ENCODE measurements around the gene MAP9. TPM values are rescaled to one million over a fixed set of nuclear protein-coding genes. Genes with fewer than 3 reads are reported as not detected.

MAP9 gene
- total RNA-seq, 1 donor: 18.1 TPM

DNA sequence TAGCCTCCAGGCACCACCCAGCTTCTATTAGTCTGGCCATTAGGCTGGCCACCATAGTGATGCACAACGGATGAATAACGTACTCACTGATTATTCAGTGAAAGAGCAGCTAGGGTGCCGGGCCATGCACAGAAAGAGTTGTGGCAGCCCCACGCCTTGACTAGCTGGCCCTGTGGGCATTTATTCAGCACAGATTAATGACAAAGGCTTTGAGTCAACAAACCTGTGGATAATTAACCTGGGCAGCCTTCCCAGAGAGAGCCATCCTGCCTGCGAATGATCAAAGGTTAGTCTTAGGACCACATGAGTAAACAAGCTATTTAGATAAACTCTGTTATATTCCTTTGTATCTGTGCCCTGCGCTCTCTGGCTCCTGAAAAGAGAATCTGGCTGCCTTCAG, 37.2 kb downstream of the MAP9 start:
- no peaks in the 10 kb centered on the region for H3K79me2 ChIP-seq (ENCODE audit: insufficient read depth, low read length)
- no peaks in the 10 kb centered on the region for H3K9me3 ChIP-seq (ENCODE audit: low read depth, low read length)
- no peak overlapping the region for H2AFZ ChIP-seq (ENCODE audit: low read length)
- TF ChIP-seq, protein P1, sequence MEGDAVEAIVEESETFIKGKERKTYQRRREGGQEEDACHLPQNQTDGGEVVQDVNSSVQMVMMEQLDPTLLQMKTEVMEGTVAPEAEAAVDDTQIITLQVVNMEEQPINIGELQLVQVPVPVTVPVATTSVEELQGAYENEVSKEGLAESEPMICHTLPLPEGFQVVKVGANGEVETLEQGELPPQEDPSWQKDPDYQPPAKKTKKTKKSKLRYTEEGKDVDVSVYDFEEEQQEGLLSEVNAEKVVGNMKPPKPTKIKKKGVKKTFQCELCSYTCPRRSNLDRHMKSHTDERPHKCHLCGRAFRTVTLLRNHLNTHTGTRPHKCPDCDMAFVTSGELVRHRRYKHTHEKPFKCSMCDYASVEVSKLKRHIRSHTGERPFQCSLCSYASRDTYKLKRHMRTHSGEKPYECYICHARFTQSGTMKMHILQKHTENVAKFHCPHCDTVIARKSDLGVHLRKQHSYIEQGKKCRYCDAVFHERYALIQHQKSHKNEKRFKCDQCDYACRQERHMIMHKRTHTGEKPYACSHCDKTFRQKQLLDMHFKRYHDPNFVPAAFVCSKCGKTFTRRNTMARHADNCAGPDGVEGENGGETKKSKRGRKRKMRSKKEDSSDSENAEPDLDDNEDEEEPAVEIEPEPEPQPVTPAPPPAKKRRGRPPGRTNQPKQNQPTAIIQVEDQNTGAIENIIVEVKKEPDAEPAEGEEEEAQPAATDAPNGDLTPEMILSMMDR (IDR thresholded peaks at IDR 0.05; ENCODE audit: extremely low read depth, low read depth, low read length): no peak
- H3K4me3 ChIP-seq (ENCODE audit: insufficient read depth, low read length): no peak overlapping the region
- H3K4me1 ChIP-seq (ENCODE audit: insufficient read depth, low read length): no peaks in the 10 kb centered on the region
- no peaks in the 10 kb centered on the region for H4K20me1 ChIP-seq (ENCODE audit: insufficient read depth, low read length)
- no peaks in the 10 kb centered on the region for H3K36me3 ChIP-seq (ENCODE audit: insufficient read depth, low read length)
- no peak overlapping the region for H3K27ac ChIP-seq (ENCODE audit: low read depth, low read length)
- DNase-seq (ENCODE audit: insufficient read length, low spot score, missing footprints): no peak
- H3K27me3 ChIP-seq (ENCODE audit: insufficient read depth, low read length): no peaks in the 10 kb centered on the region
- H3K4me2 ChIP-seq (ENCODE audit: insufficient read depth, low read length): no peak overlapping the region

DNA sequence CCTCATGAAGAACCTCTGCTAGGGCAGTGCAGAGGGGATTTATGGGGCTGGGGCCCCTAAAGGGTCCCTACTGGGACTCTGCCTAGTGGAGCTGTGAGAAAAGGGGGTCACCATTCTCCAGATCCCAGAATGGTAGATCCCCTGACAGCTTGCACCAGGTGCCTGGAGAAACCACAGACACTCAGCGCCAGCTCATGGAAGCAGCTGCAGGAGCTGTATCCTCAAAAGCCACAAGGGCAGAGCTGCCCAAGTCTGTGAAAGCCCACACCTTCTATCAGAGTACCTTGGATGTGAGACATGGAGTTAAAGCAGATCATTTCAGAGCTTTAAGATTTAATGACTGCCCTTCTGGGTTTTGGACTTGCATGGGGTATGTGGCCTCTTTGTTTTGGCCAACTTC, 38.6 kb downstream of the MAP9 start:
- no peak overlapping the region for H3K4me2 ChIP-seq (ENCODE audit: insufficient read depth, low read length)
- no peak overlapping the region for H2AFZ ChIP-seq (ENCODE audit: low read length)
- no peaks in the 10 kb centered on the region for H3K27me3 ChIP-seq (ENCODE audit: insufficient read depth, low read length)
- DNase-seq (ENCODE audit: insufficient read length, low spot score, missing footprints): no peak
- TF ChIP-seq, protein P1 (IDR thresholded peaks at IDR 0.05; ENCODE audit: extremely low read depth, low read depth, low read length): no peak
- H3K4me1 ChIP-seq (ENCODE audit: insufficient read depth, low read length): no peaks in the 10 kb centered on the region
- H3K36me3 ChIP-seq (ENCODE audit: insufficient read depth, low read length): no peaks in the 10 kb centered on the region
- no peaks in the 10 kb centered on the region for H3K79me2 ChIP-seq (ENCODE audit: insufficient read depth, low read length)
- H4K20me1 ChIP-seq (ENCODE audit: insufficient read depth, low read length): no peaks in the 10 kb centered on the region
- H3K9me3 ChIP-seq (ENCODE audit: low read depth, low read length): no peaks in the 10 kb centered on the region
- no peak overlapping the region for H3K27ac ChIP-seq (ENCODE audit: low read depth, low read length)
- H3K4me3 ChIP-seq (ENCODE audit: insufficient read depth, low read length): no peak overlapping the region

DNA sequence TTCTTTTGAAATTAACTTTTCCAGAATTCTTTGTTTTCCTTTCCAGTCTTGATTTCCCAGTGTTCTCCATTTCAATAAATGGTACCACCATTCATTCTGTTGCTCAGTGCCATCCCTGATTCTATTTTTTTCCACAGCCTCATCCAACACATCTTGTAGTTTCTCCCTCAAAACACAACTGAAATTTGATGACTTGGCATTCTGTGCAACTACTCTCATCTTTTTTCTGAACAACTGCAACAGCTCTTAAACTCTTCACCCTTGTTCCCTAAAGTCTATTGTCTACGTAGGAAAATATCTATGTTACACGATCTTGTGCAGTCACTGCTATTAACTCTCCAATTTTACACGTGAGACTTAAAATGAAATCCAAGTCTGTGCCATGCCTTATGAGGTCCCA, 40.5 kb downstream of the MAP9 start:
- no peaks in the 10 kb centered on the region for H3K79me2 ChIP-seq (ENCODE audit: insufficient read depth, low read length)
- no peak overlapping the region for H3K27ac ChIP-seq (ENCODE audit: low read depth, low read length)
- no peaks in the 10 kb centered on the region for H3K27me3 ChIP-seq (ENCODE audit: insufficient read depth, low read length)
- no peak for DNase-seq (ENCODE audit: insufficient read length, low spot score, missing footprints)
- H3K4me2 ChIP-seq (ENCODE audit: insufficient read depth, low read length): no peak overlapping the region
- no peak overlapping the region for H2AFZ ChIP-seq (ENCODE audit: low read length)
- no peaks in the 10 kb centered on the region for H4K20me1 ChIP-seq (ENCODE audit: insufficient read depth, low read length)
- H3K9me3 ChIP-seq (ENCODE audit: low read depth, low read length): no peaks in the 10 kb centered on the region
- H3K36me3 ChIP-seq (ENCODE audit: insufficient read depth, low read length): no peaks in the 10 kb centered on the region
- TF ChIP-seq, protein P1 (IDR thresholded peaks at IDR 0.05; ENCODE audit: extremely low read depth, low read depth, low read length): no peak
- no peak overlapping the region for H3K4me3 ChIP-seq (ENCODE audit: insufficient read depth, low read length)
- H3K4me1 ChIP-seq (ENCODE audit: insufficient read depth, low read length): no peaks in the 10 kb centered on the region

GRCh38 chr4:155331478-155331877, 45.3 kb downstream of the MAP9 start:
- H3K79me2 ChIP-seq (ENCODE audit: insufficient read depth, low read length): no peaks in the 10 kb centered on the region
- H3K4me1 ChIP-seq (ENCODE audit: insufficient read depth, low read length): no peaks in the 10 kb centered on the region
- no peak overlapping the region for H2AFZ ChIP-seq (ENCODE audit: low read length)
- H3K36me3 ChIP-seq (ENCODE audit: insufficient read depth, low read length): no peaks in the 10 kb centered on the region
- H4K20me1 ChIP-seq (ENCODE audit: insufficient read depth, low read length): no peaks in the 10 kb centered on the region
- H3K27ac ChIP-seq (ENCODE audit: low read depth, low read length): no peak overlapping the region
- H3K27me3 ChIP-seq (ENCODE audit: insufficient read depth, low read length): no peaks in the 10 kb centered on the region
- TF ChIP-seq, protein P1 (IDR thresholded peaks at IDR 0.05; ENCODE audit: extremely low read depth, low read depth, low read length): no peak
- DNase-seq (ENCODE audit: insufficient read length, low spot score, missing footprints): no peak
- no peak overlapping the region for H3K4me2 ChIP-seq (ENCODE audit: insufficient read depth, low read length)
- no peak overlapping the region for H3K4me3 ChIP-seq (ENCODE audit: insufficient read depth, low read length)
- H3K9me3 ChIP-seq (ENCODE audit: low read depth, low read length): no peaks in the 10 kb centered on the region
